Hematopoietic multipotent progenitor cell treated with erythropoietin and hydrocortisone succinate and interleukin-3 and kit ligand, for 17 days (in vitro differentiated cells): ENCODE measurements around the gene CATSPERZ.

Experiments
- DNase-seq: peaks from one replicate; pipeline ENCODE4 v3.0.0-alpha.2; 2015; ENCODE audit warnings: low spot score

CATSPERZ gene

DNA sequence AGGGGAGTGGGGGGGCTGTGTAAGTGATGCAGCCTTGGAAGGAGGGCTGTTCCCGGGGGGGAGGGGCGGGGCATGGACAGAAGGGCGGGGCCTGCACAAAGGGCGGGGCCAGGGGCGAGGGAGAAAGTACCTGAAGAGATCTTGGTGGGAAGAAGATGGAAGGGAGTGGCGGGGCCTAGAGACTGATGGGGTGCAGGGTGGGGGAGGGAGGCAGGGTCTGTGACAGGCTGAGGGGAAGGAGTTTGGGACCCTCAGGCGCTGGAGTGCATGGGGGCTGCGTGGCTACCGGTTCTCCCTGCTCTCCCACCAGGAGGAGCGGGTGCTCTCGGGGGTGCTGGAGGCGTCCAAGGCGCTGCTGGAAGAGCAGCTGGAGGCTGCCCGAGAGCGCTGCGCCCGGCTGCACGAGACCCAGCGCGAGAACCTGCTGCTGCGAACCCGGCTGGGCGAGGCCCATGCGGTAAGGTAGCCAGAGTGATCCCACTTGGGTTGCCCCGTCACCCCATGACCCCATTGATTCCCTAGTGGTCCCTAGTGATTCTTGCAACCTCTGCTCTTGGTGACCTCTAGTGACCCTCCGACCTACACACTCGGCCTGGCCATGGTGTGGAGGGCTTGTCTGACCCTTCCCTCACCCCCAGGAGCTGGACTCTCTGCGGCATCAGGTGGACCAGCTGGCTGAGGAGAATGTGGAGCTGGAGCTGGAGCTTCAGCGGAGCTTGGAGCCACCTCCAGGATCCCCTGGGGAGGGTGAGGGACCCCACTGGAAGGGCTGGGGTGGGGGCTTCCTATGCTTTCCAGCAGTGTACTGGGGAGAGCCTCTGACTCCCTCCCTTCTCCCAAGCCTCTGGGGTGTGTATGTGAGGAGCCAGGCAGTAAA, 42.9 kb downstream of the CATSPERZ start:
- DNase-seq = no peak

- DNase-seq = peak; percentile 59
Measured at GRCh38 chr11:64343767-64344559, 43.8 kb downstream of the CATSPERZ start.

- DNase-seq = no peak
Measured at GRCh38 chr11:64344787-64345186, 44.6 kb downstream of the CATSPERZ start.

GRCh38 chr11:64347193-64347867, 47.2 kb downstream of the CATSPERZ start:
- no peak for DNase-seq

DNA sequence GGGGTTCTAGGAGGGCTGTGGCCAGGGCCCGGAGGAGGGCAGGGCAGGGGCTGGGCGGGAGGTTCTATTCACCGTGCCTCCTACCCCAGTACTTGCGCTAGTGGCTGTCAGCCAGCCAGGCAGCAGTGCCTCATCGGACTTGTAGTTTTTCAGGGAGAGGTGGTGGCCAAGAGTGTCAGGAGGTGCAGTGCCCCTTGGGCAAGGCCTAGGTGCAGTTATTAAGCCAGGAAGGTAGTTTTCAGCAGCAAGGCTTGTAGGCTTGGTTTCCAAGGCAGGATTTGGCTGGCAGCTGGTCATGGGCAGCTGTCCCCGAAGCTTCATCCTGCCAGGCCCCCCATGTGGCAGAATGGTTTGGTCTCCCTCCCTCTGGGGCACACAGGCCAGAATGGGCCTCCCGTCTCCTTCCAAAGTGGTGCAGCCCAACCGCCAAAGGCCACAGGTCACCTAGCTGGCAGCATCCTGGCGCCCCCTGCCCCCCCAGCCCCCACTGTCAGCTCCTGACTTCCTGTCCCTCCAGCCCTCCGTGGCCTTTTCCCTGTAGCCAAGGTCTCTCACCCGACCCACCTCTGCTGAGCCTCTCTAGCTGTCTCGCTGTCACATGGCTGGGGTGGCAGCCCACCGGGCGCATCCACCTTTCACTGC, 48.3 kb downstream of the CATSPERZ start:
- DNase-seq = no peak

DNA sequence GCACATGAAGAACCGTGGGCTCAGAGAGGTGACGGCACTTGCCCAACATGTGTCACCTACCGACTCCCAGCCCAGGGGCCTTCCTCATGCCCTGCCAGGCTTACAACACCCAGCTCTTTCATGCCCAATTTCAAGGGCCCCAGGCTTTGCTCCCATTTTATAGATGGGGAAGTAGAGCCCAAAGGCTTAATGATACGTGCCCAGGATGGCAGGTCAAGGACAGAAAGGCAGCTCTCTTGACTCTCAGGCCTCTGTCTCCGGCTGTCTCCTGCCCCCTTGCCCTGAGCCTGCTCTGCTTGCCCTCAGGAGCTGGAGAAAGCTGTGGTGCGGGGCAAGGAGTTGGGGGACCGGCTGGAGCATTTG, 48.8 kb downstream of the CATSPERZ start:
- DNase-seq = no peak

GRCh38 chr11:64349404-64349803, 49.2 kb downstream of the CATSPERZ start:
- no peak for DNase-seq

DNA sequence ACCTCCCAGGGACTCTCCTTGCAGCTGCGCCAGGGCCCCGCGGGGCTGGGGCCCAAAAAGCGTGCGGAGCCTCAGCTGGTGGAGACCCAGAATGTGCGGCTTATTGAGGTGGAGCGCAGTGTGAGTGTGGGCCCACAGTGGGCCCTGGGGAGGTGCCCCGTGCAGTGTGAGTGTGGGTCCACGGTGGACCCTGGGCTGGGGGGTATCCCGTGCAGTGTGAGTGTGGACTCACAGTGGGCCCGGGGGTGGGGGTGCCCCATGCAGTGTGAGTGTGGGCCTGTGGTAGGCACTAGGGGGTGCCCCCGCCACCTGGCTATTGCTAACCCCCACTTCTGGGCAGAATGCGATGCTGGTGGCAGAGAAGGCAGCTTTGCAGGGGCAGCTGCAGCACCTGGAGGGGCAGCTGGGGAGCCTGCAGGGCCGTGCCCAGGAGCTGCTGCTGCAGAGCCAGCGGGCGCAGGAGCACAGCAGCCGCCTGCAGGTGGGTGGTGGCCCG, 51.0 kb downstream of the CATSPERZ start:
- no peak for DNase-seq

DNA sequence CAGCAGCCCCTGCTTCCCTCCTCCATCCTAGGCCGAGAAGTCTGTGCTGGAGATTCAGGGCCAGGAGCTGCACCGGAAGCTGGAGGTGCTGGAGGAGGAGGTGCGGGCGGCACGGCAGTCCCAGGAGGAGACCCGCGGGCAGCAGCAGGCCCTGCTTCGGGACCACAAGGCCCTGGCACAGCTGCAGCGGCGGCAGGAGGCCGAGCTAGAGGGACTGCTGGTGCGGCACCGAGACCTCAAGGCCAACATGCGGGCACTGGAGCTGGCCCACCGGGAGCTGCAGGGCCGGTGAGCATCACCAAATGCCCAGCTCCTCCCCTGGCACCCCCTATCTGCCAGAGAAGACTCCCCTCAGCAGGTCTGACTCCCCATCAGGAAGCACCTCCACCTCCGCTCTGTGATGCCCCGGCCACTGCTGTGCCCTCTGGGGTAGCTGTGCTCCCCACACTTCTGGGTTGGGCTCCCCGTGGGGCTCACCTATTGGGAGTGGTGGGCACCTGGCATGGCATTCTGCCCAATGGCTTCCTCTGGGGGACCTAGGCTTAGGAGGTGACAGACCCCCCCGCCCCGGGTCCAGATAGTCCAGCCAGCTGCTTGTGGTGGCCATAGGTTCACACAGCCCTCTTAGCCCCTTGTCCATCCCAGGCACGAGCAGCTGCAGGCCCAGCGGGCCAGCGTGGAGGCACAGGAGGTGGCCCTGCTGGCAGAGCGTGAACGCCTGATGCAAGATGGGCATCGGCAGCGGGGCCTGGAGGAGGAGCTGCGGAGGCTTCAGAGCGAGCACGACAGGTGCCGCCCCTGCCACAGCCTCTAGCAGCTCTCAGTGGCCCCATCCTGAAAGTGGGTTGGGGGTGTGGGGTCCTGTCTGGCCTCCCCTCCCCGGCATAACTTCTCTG, 52.2 kb downstream of the CATSPERZ start:
- DNase-seq = no peak

GRCh38 chr11:64352995-64353714, 53.0 kb downstream of the CATSPERZ start:
- DNase-seq = no peak

- no peak for DNase-seq
Measured at GRCh38 chr11:64353715-64354506, 53.8 kb downstream of the CATSPERZ start.
